HepG2 (cell line): Measurements from ENCODE around the gene SH3BGRL2.

Source experiments
- EZH2 ChIP-seq: conservative IDR thresholded peaks from 2 replicates; pipeline ENCODE4 v1.6.1; 2012; ENCODE audit warnings: mild to moderate bottlenecking, low read depth, low read length, moderate library complexity
- FOXJ3 ChIP-seq: sonication (generic); formaldehyde crosslinking; IDR thresholded peaks from 2 replicates; pipeline ENCODE4 v1.4.0; 2020; ENCODE audit warnings: missing genetic modification reagents, mild to moderate bottlenecking, borderline replicate concordance
- FOXM1 ChIP-seq: sonication (generic); formaldehyde crosslinking; IDR thresholded peaks from 2 replicates; pipeline ENCODE4 v1.5.0; 2020; ENCODE audit warnings: missing genetic modification reagents
- GATAD2A ChIP-seq: IDR thresholded peaks from 2 replicates; pipeline ENCODE4 v1.6.1; 2016
- NPAS2 ChIP-seq: sonication (generic); formaldehyde crosslinking; IDR thresholded peaks from 2 replicates; pipeline ENCODE4 v1.8.0; 2022; ENCODE audit warnings: mild to moderate bottlenecking, missing genetic modification reagents, borderline replicate concordance
- SRSF9 ChIP-seq: fragments of 200-400 bp; formaldehyde crosslinking; IDR thresholded peaks from 2 replicates; pipeline ENCODE4 v1.6.1; 2018; ENCODE audit warnings: borderline replicate concordance, mild to moderate bottlenecking, low read depth, low read length; ENCODE audit not compliant: insufficient read depth, poor library complexity, severe bottlenecking
- TAF1 ChIP-seq: sonication (generic); formaldehyde crosslinking; IDR thresholded peaks from 2 replicates; pipeline ENCODE4 v1.4.0; 2020; ENCODE audit warnings: missing genetic modification reagents
- ZBTB1 ChIP-seq: sonication (generic); formaldehyde crosslinking; IDR thresholded peaks from 2 replicates; pipeline ENCODE4 v1.4.0; 2020; ENCODE audit warnings: missing genetic modification reagents, borderline replicate concordance
- ZNF124 ChIP-seq: sonication (generic); formaldehyde crosslinking; IDR thresholded peaks from 2 replicates; pipeline ENCODE4 v1.4.0; 2020; ENCODE audit warnings: missing genetic modification reagents
- TF ChIP-seq, protein P1 (sequence below): sonication (generic); formaldehyde crosslinking; IDR thresholded peaks from 2 replicates; pipeline ENCODE4 v1.5.0; 2020; ENCODE audit warnings: mild to moderate bottlenecking, missing genetic modification reagents, moderate library complexity
- TF ChIP-seq, protein P2 (sequence below), 2 experiments: IDR thresholded peaks; 2 replicates each; pipeline ENCODE4 v1.6.1; 2011 to 2012; ENCODE audit warnings: low read length in 2 of 2, borderline replicate concordance in 1 of 2, low read depth in 1 of 2, mild to moderate bottlenecking in 1 of 2, moderate library complexity in 1 of 2

- no peak for TF ChIP-seq NPAS2 (CRISPR knock-in tag)
- TF ChIP-seq TAF1 (CRISPR knock-in tag): no peak
- TF ChIP-seq, protein P1, sequence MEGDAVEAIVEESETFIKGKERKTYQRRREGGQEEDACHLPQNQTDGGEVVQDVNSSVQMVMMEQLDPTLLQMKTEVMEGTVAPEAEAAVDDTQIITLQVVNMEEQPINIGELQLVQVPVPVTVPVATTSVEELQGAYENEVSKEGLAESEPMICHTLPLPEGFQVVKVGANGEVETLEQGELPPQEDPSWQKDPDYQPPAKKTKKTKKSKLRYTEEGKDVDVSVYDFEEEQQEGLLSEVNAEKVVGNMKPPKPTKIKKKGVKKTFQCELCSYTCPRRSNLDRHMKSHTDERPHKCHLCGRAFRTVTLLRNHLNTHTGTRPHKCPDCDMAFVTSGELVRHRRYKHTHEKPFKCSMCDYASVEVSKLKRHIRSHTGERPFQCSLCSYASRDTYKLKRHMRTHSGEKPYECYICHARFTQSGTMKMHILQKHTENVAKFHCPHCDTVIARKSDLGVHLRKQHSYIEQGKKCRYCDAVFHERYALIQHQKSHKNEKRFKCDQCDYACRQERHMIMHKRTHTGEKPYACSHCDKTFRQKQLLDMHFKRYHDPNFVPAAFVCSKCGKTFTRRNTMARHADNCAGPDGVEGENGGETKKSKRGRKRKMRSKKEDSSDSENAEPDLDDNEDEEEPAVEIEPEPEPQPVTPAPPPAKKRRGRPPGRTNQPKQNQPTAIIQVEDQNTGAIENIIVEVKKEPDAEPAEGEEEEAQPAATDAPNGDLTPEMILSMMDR (CRISPR knock-in tag): no peak
- no peak for TF ChIP-seq EZH2
- TF ChIP-seq GATAD2A (CRISPR knock-in tag): no peak
- TF ChIP-seq, protein P2, sequence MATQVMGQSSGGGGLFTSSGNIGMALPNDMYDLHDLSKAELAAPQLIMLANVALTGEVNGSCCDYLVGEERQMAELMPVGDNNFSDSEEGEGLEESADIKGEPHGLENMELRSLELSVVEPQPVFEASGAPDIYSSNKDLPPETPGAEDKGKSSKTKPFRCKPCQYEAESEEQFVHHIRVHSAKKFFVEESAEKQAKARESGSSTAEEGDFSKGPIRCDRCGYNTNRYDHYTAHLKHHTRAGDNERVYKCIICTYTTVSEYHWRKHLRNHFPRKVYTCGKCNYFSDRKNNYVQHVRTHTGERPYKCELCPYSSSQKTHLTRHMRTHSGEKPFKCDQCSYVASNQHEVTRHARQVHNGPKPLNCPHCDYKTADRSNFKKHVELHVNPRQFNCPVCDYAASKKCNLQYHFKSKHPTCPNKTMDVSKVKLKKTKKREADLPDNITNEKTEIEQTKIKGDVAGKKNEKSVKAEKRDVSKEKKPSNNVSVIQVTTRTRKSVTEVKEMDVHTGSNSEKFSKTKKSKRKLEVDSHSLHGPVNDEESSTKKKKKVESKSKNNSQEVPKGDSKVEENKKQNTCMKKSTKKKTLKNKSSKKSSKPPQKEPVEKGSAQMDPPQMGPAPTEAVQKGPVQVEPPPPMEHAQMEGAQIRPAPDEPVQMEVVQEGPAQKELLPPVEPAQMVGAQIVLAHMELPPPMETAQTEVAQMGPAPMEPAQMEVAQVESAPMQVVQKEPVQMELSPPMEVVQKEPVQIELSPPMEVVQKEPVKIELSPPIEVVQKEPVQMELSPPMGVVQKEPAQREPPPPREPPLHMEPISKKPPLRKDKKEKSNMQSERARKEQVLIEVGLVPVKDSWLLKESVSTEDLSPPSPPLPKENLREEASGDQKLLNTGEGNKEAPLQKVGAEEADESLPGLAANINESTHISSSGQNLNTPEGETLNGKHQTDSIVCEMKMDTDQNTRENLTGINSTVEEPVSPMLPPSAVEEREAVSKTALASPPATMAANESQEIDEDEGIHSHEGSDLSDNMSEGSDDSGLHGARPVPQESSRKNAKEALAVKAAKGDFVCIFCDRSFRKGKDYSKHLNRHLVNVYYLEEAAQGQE (IDR thresholded peaks at IDR 0.05; ENCODE audit: borderline replicate concordance in 1 of 2, low read depth in 1 of 2, low read length in 2 of 2): no peak
- no peak for TF ChIP-seq ZBTB1 (CRISPR knock-in tag)
- TF ChIP-seq SRSF9: no peak
- TF ChIP-seq FOXM1 (CRISPR knock-in tag): no peak
- TF ChIP-seq FOXJ3 (CRISPR knock-in tag): no peak
- no peak for TF ChIP-seq ZNF124 (CRISPR knock-in tag)
Measured at GRCh38 chr6:79670789-79671188, 39.7 kb downstream of the SH3BGRL2 start.
